ENCODE data around the gene CADPS2.
A peak's percentile ranks its signal among the peaks of the same experiment; 100 is the strongest.

Gene CADPS2

DNA sequence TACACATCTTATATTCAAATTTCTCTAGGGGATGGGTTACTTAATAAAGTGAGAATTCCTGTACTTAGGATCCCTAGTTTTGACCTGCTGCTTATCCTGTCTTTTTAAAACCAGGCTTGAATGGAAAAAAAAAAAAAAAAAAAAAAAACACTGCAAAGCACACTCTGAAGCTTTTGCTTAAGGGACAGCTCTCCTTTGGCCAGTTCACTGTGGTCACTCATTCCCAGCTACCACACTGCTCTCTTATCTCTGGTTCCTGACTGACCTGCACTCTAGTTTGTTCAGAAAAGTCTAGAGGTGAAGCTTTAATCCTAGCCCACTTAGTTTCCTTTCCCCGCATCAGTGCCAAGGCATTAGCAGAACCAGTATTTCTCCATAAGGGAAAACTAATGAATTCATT, 82.4 kb downstream of the CADPS2 start:
- Histone ChIP-seq H3K27me3 (ENCODE audit: control insufficient read depth in 3 of 3, insufficient read depth in 3 of 3, low read depth in 1 of 3, low read length in 3 of 3) (no peaks in the 10 kb centered on the region), H3K27ac (replicated peaks; ENCODE audit: low read length) (no peak overlapping the region), H2AFZ (ENCODE audit: low read length) (peak overlapping the region; percentile 88), H3K9me3 (replicated peaks in 1 of 2; ENCODE audit: control insufficient read depth in 2 of 2, insufficient read depth in 1 of 2, low read depth in 1 of 2, low read length in 2 of 2) (peaks cover 0 to 2% of the 10 kb centered on the region in 2 donors), H3K14ac (ENCODE audit: low read length) (no peak overlapping the region), H3K4ac (ENCODE audit: low read length) (no peak overlapping the region), H2BK15ac (ENCODE audit: low read length) (no peak overlapping the region), H3K23ac (ENCODE audit: low read depth, low read length, poor library complexity) (no peak overlapping the region), H3K4me1 (ENCODE audit: control insufficient read depth in 2 of 2, insufficient read depth in 1 of 2, low read depth in 1 of 2, low read length in 2 of 2) (peaks cover 0 to 7% of the 10 kb centered on the region in 2 donors), H3K79me1 (ENCODE audit: low read depth, low read length) (peaks cover 3% of the 10 kb centered on the region), H3K4me2 (ENCODE audit: insufficient read depth, low read length, poor library complexity, severe bottlenecking) (no peak overlapping the region), H3K4me3 (ENCODE audit: low read length in 2 of 2) (no peak overlapping the region), H2AK5ac (ENCODE audit: low read depth, low read length) (no peak overlapping the region), H2BK120ac (ENCODE audit: low read depth, low read length) (no peak overlapping the region), H3K36me3 (replicated peaks in 1 of 2; ENCODE audit: control insufficient read depth in 2 of 2, insufficient read depth in 2 of 2, low read length in 2 of 2) (no peaks in the 10 kb centered on the region), H2BK5ac (ENCODE audit: low read length) (no peak overlapping the region), H3K18ac (ENCODE audit: low read length) (no peak overlapping the region), H4K91ac (ENCODE audit: low read depth, low read length, poor library complexity) (no peak overlapping the region), H2BK12ac (ENCODE audit: low read length) (no peak overlapping the region), H4K8ac (ENCODE audit: low read depth, low read length) (no peak overlapping the region), H3K9ac (ENCODE audit: low read depth, low read length, poor library complexity) (no peak overlapping the region)
- DNase-seq (ENCODE audit: low spot score): no peak
- WGBS, 2 donors (ENCODE audit: extremely low coverage in 2 of 2, insufficient read length in 2 of 2, insufficient replicate concordance in 1 of 2): no CpG with 5 or more reads among the region's 1 CpG

DNA sequence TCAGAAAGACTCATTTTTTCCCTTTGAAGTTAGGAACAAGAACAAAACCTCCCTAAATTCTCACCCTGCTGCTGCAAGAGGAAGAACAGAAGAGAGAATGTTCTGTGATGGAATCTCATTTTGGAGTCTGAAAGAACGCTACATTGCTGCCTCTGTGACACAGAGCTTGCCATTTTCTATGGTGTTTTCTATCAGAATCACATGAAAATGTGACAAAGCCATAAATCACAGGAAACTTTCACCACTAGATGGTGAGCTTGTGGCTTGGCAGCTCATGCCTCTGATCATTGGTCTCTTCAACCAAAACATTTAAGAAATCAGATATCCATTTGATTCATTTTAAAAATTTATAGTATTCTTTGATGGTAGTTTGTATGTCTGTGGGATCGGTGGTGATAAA, 82.9 kb downstream of the CADPS2 start:
- Histone ChIP-seq H2BK120ac (ENCODE audit: low read depth, low read length) (no peak overlapping the region), H3K27me3 (ENCODE audit: control insufficient read depth in 3 of 3, insufficient read depth in 3 of 3, low read depth in 1 of 3, low read length in 3 of 3) (no peaks in the 10 kb centered on the region), H2BK5ac (ENCODE audit: low read length) (no peak overlapping the region), H3K79me1 (ENCODE audit: low read depth, low read length) (peaks cover 3% of the 10 kb centered on the region), H2AK5ac (ENCODE audit: low read depth, low read length) (no peak overlapping the region), H3K4ac (ENCODE audit: low read length) (no peak overlapping the region), H2AFZ (ENCODE audit: low read length) (peak overlapping the region; percentile 88), H3K4me1 (ENCODE audit: control insufficient read depth in 2 of 2, insufficient read depth in 1 of 2, low read depth in 1 of 2, low read length in 2 of 2) (peaks cover 0 to 7% of the 10 kb centered on the region in 2 donors), H3K23ac (ENCODE audit: low read depth, low read length, poor library complexity) (no peak overlapping the region), H2BK12ac (ENCODE audit: low read length) (no peak overlapping the region), H3K27ac (replicated peaks; ENCODE audit: low read length) (no peak overlapping the region), H2BK15ac (ENCODE audit: low read length) (no peak overlapping the region), H3K4me2 (ENCODE audit: insufficient read depth, low read length, poor library complexity, severe bottlenecking) (no peak overlapping the region), H4K8ac (ENCODE audit: low read depth, low read length) (no peak overlapping the region), H3K18ac (ENCODE audit: low read length) (no peak overlapping the region), H3K9ac (ENCODE audit: low read depth, low read length, poor library complexity) (no peak overlapping the region), H3K4me3 (ENCODE audit: low read length in 2 of 2) (no peak overlapping the region), H4K91ac (ENCODE audit: low read depth, low read length, poor library complexity) (no peak overlapping the region), H3K14ac (ENCODE audit: low read length) (no peak overlapping the region), H3K36me3 (replicated peaks in 1 of 2; ENCODE audit: control insufficient read depth in 2 of 2, insufficient read depth in 2 of 2, low read length in 2 of 2) (no peaks in the 10 kb centered on the region), H3K9me3 (replicated peaks in 1 of 2; ENCODE audit: control insufficient read depth in 2 of 2, insufficient read depth in 1 of 2, low read depth in 1 of 2, low read length in 2 of 2) (peaks cover 0 to 2% of the 10 kb centered on the region in 2 donors)
- WGBS, 2 donors (ENCODE audit: extremely low coverage in 2 of 2, insufficient read length in 2 of 2, insufficient replicate concordance in 1 of 2): no CpG with 5 or more reads among the region's 2 CpGs
- DNase-seq (ENCODE audit: low spot score): peak; percentile 21

- Histone ChIP-seq H3K18ac (ENCODE audit: low read length) (no peak overlapping the region), H2AFZ (ENCODE audit: low read length) (peak overlapping the region; percentile 73), H2AK5ac (ENCODE audit: low read depth, low read length) (no peak overlapping the region), H3K9ac (ENCODE audit: low read depth, low read length, poor library complexity) (no peak overlapping the region), H3K4me2 (ENCODE audit: insufficient read depth, low read length, poor library complexity, severe bottlenecking) (no peak overlapping the region), H3K79me1 (ENCODE audit: low read depth, low read length) (peaks cover 3% of the 10 kb centered on the region), H3K27ac (replicated peaks; ENCODE audit: low read length) (no peak overlapping the region), H2BK5ac (ENCODE audit: low read length) (no peak overlapping the region), H3K23ac (ENCODE audit: low read depth, low read length, poor library complexity) (no peak overlapping the region), H2BK15ac (ENCODE audit: low read length) (no peak overlapping the region), H3K36me3 (replicated peaks in 1 of 2; ENCODE audit: control insufficient read depth in 2 of 2, insufficient read depth in 2 of 2, low read length in 2 of 2) (no peaks in the 10 kb centered on the region), H3K9me3 (replicated peaks in 1 of 2; ENCODE audit: control insufficient read depth in 2 of 2, insufficient read depth in 1 of 2, low read depth in 1 of 2, low read length in 2 of 2) (peaks cover 0 to 2% of the 10 kb centered on the region in 2 donors), H3K4me3 (ENCODE audit: low read length in 2 of 2) (no peak overlapping the region), H4K8ac (ENCODE audit: low read depth, low read length) (no peak overlapping the region), H2BK12ac (ENCODE audit: low read length) (no peak overlapping the region), H2BK120ac (ENCODE audit: low read depth, low read length) (no peak overlapping the region), H3K4me1 (ENCODE audit: control insufficient read depth in 2 of 2, insufficient read depth in 1 of 2, low read depth in 1 of 2, low read length in 2 of 2) (peaks cover 0 to 7% of the 10 kb centered on the region in 2 donors), H4K91ac (ENCODE audit: low read depth, low read length, poor library complexity) (no peak overlapping the region), H3K14ac (ENCODE audit: low read length) (no peak overlapping the region), H3K4ac (ENCODE audit: low read length) (no peak overlapping the region), H3K27me3 (ENCODE audit: control insufficient read depth in 3 of 3, insufficient read depth in 3 of 3, low read depth in 1 of 3, low read length in 3 of 3) (no peaks in the 10 kb centered on the region)
- no CpG with 5 or more reads among the region's 6 CpGs for WGBS, 2 donors (ENCODE audit: extremely low coverage in 2 of 2, insufficient read length in 2 of 2, insufficient replicate concordance in 1 of 2)
- no peak for DNase-seq (ENCODE audit: low spot score)
Measured at GRCh38 chr7:122802301-122802751, 83.9 kb downstream of the CADPS2 start.

GRCh38 chr7:122791959-122792545, 94.2 kb downstream of the CADPS2 start:
- peak; percentile 6 for DNase-seq (ENCODE audit: low spot score)
- no CpG with 5 or more reads among the region's 3 CpGs for WGBS, 2 donors (ENCODE audit: extremely low coverage in 2 of 2, insufficient read length in 2 of 2, insufficient replicate concordance in 1 of 2)
- Histone ChIP-seq H3K4me1 (ENCODE audit: control insufficient read depth in 2 of 2, insufficient read depth in 1 of 2, low read depth in 1 of 2, low read length in 2 of 2) (peaks cover 2 to 15% of the 10 kb centered on the region in 2 donors), H4K91ac (ENCODE audit: low read depth, low read length, poor library complexity) (no peak overlapping the region), H2BK15ac (ENCODE audit: low read length) (no peak overlapping the region), H3K23ac (ENCODE audit: low read depth, low read length, poor library complexity) (no peak overlapping the region), H2BK5ac (ENCODE audit: low read length) (no peak overlapping the region), H3K27me3 (ENCODE audit: control insufficient read depth in 3 of 3, insufficient read depth in 3 of 3, low read depth in 1 of 3, low read length in 3 of 3) (no peaks in the 10 kb centered on the region), H3K36me3 (replicated peaks in 1 of 2; ENCODE audit: control insufficient read depth in 2 of 2, insufficient read depth in 2 of 2, low read length in 2 of 2) (no peaks in the 10 kb centered on the region), H3K9ac (ENCODE audit: low read depth, low read length, poor library complexity) (no peak overlapping the region), H3K4me3 (ENCODE audit: low read length in 2 of 2) (no peak overlapping the region), H3K4ac (ENCODE audit: low read length) (no peak overlapping the region), H4K8ac (ENCODE audit: low read depth, low read length) (no peak overlapping the region), H3K79me1 (ENCODE audit: low read depth, low read length) (no peaks in the 10 kb centered on the region), H3K18ac (ENCODE audit: low read length) (no peak overlapping the region), H3K4me2 (ENCODE audit: insufficient read depth, low read length, poor library complexity, severe bottlenecking) (no peak overlapping the region), H2BK12ac (ENCODE audit: low read length) (no peak overlapping the region), H3K27ac (replicated peaks; ENCODE audit: low read length) (no peak overlapping the region), H2AFZ (ENCODE audit: low read length) (no peak overlapping the region), H2AK5ac (ENCODE audit: low read depth, low read length) (no peak overlapping the region), H3K9me3 (replicated peaks in 1 of 2; ENCODE audit: control insufficient read depth in 2 of 2, insufficient read depth in 1 of 2, low read depth in 1 of 2, low read length in 2 of 2) (no peaks in the 10 kb centered on the region), H3K14ac (ENCODE audit: low read length) (no peak overlapping the region), H2BK120ac (ENCODE audit: low read depth, low read length) (no peak overlapping the region)
